Dermis blood vessel endothelial cell (primary cell): ENCODE measurements around the gene ELMO2. TPM values are rescaled to one million over a fixed set of nuclear protein-coding genes. Genes with fewer than 3 reads are reported as not detected.

Experiments used
- DNase-seq: peaks from one replicate; pipeline ENCODE4 v3.0.0; 2010
- total RNA-seq: library from RNA; depleted of rRNA; stranded (reverse); fragments of >200 nt; gene quantifications from 2 replicates; pipeline ENCODE4 v1.2.3, GENCODE V29; 2014

Gene ELMO2
- 34.7 and 35.7 TPM in 2 replicates for total RNA-seq

GRCh38 chr20:46406200-46406985 is at the start of gene ELMO2:
Gene ELMO2 (minus strand): TSS chr20:46406615. CDS start chr20:46394482, 12,133 bp downstream.
- DNase-seq, result peak; percentile 97

- DNase-seq, result no peak
Measured at GRCh38 chr20:46455729-46456128, 49.3 kb upstream of the ELMO2 start.

- DNase-seq, result no peak
Measured at GRCh38 chr20:46446851-46447250, 40.4 kb upstream of the ELMO2 start.

- no peak for DNase-seq
Measured at GRCh38 chr20:46439837-46440236, 33.4 kb upstream of the ELMO2 start.

GRCh38 chr20:46438156-46438750 is 31.8 kb upstream of the ELMO2 start:
- peak; percentile 47 for DNase-seq

- DNase-seq, result no peak
Measured at GRCh38 chr20:46435146-46435545, 28.7 kb upstream of the ELMO2 start.

- DNase-seq, result no peak
Measured at GRCh38 chr20:46434597-46434996, 28.2 kb upstream of the ELMO2 start.

- DNase-seq, result no peak
Measured at GRCh38 chr20:46433051-46433450, 26.6 kb upstream of the ELMO2 start.

GRCh38 chr20:46430921-46431712 is 24.7 kb upstream of the ELMO2 start:
- no peak for DNase-seq

- no peak for DNase-seq
Measured at GRCh38 chr20:46427384-46427783, 21.0 kb upstream of the ELMO2 start.

- DNase-seq, result no peak
Measured at GRCh38 chr20:46423882-46424482, 17.6 kb upstream of the ELMO2 start.

GRCh38 chr20:46423342-46423741 is 16.9 kb upstream of the ELMO2 start:
- no peak for DNase-seq

GRCh38 chr20:46420878-46421277 is 14.5 kb upstream of the ELMO2 start:
- no peak for DNase-seq

- no peak for DNase-seq
Measured at GRCh38 chr20:46419882-46420281, 13.5 kb upstream of the ELMO2 start.

GRCh38 chr20:46416839-46417238 is 10.4 kb upstream of the ELMO2 start:
- no peak for DNase-seq

GRCh38 chr20:46416421-46416820 is 10.0 kb upstream of the ELMO2 start:
- no peak for DNase-seq

- no peak for DNase-seq
Measured at GRCh38 chr20:46415773-46416172, 9.4 kb upstream of the ELMO2 start.

GRCh38 chr20:46414608-46415007 is 8.2 kb upstream of the ELMO2 start:
- DNase-seq, result no peak

GRCh38 chr20:46411637-46412036 is 5.2 kb upstream of the ELMO2 start:
- no peak for DNase-seq

GRCh38 chr20:46408281-46408731 is 1.9 kb upstream of the ELMO2 start:
- DNase-seq, result no peak

- no peak for DNase-seq
Measured at GRCh38 chr20:46407671-46407996, 1.2 kb upstream of the ELMO2 start.

- DNase-seq, result peak; percentile 22
Measured at GRCh38 chr20:46406986-46407670, 713 bp upstream of the ELMO2 start.
